ENCODE results near the gene SZT2.

DNA sequence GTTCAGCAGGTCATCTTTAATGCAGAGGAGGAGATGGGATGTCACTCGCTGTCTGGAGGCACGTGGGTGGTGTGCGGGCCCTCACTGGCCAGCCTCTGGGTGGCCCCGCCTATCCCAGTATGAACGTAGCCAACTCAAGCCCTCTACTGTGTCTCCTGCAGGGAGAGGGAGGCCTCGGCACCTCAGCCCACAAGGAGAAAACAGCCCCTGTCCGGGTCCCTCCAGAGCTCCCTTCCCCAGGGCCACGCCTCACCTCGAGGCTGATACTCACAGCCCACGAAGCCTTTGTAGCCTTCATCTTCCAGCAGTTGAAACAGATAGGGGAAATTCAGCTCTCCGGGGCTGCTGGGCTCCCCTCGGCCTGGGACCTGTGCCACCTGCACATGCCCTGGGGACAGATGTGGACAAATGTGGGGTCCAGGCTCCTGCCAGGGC lies 61.5 kb downstream of the SZT2 start:
- TF ChIP-seq CTCF (IDR thresholded peaks at IDR 0.05; ENCODE audit: insufficient read depth, low read length, poor library complexity, severe bottlenecking) (no peak), EZH2phosphoT487 (conservative IDR thresholded peaks at IDR 0.05; ENCODE audit: low read length) (no peak)

All from SU-DHL-6 (cell line).